Measurements from ENCODE around the gene UPF1. TPM values are rescaled to one million over a fixed set of nuclear protein-coding genes. Genes with fewer than 3 reads are reported as not detected.

UPF1 gene
- total RNA-seq = 10 to 100 TPM; 19.0 to 61.6 (median 28.9) TPM

- peak; percentile 80 to 94 (median 92) for ATAC-seq (replicated peaks in 6 of 8)
- 0 to 8% (median 0%) methylated on average over 3 to 17 of the region's 96 CpGs; no CpG with 5 or more reads in 7 of the 10 experiments for WGBS, 10 experiments
- in situ Hi-C loops (cut with MboI; ENCODE audit: low pct_unique_long_range_greater_than_20kb in 2 of 9, low sequenced_read_pairs in 9 of 9, unreplicated experiment in 9 of 9) = loop anchor here in 3 of 9 experiments (25.0 kb wide), 2 partner anchors 244 to 369 kb away; partner anchors contain the start of gene REX1BD (in 3 of the 3)
- Histone ChIP-seq H3K27ac (peak within 1 kb of the TSS; percentile 43 to 82), H3K4me1 (replicated peaks in 1 of 2) (peaks cover 12 to 16% of the 10 kb centered on the region in 2 donors), H3K4me3 (peak within 1 kb of the TSS; percentile 64 to 96 (median 82))
Measured at GRCh38 chr19:18831524-18832305, at the start of gene UPF1. UPF1 (plus strand) TSS chr19:18831959; CDS start chr19:18832210, 251 bp downstream.

- ATAC-seq (replicated peaks in 6 of 8) = no peak
- 47 to 100% (median 80%) methylated on average over 2 to 3 of the region's 22 CpGs; no CpG with 5 or more reads in 4 of the 10 experiments for WGBS, 10 experiments
- Histone ChIP-seq H3K4me3 (no peak overlapping the region), H3K27ac (no peak overlapping the region), H3K4me1 (replicated peaks in 1 of 2) (peaks cover 3 to 17% of the 10 kb centered on the region in 2 donors)
- in situ Hi-C loops (cut with MboI; ENCODE audit: low pct_unique_long_range_greater_than_20kb in 2 of 9, low sequenced_read_pairs in 9 of 9, unreplicated experiment in 9 of 9) = no loop called here
Measured at GRCh38 chr19:18782559-18783225, 49.1 kb upstream of the UPF1 start.

- Histone ChIP-seq H3K4me1 (replicated peaks in 1 of 2) (peaks cover 3 to 13% of the 10 kb centered on the region in 2 donors), H3K4me3 (no peak overlapping the region), H3K27ac (no peak overlapping the region)
- WGBS, 10 experiments = 45 to 86% (median 74%) methylated on average over 1 to 4 of the region's 19 CpGs; no CpG with 5 or more reads in 5 of the 10 experiments
- no peak for ATAC-seq (replicated peaks in 6 of 8)
- in situ Hi-C loops (cut with MboI; ENCODE audit: low pct_unique_long_range_greater_than_20kb in 2 of 9, low sequenced_read_pairs in 9 of 9, unreplicated experiment in 9 of 9) = no loop called here
Measured at GRCh38 chr19:18783958-18784785, 47.6 kb upstream of the UPF1 start.

- in situ Hi-C loops (cut with MboI; ENCODE audit: low pct_unique_long_range_greater_than_20kb in 2 of 9, low sequenced_read_pairs in 9 of 9, unreplicated experiment in 9 of 9) = no loop called here
- Histone ChIP-seq H3K4me1 (replicated peaks in 1 of 2) (peaks cover 3 to 13% of the 10 kb centered on the region in 2 donors), H3K4me3 (no peak overlapping the region), H3K27ac (no peak overlapping the region)
- no peak for ATAC-seq (replicated peaks in 6 of 8)
- WGBS, 10 experiments = 71 to 90% (median 85%) methylated on average over 2 to 5 of the region's 16 CpGs; no CpG with 5 or more reads in 4 of the 10 experiments
Measured at GRCh38 chr19:18784786-18785120, 47.0 kb upstream of the UPF1 start.

GRCh38 chr19:18785179-18786124 is 46.3 kb upstream of the UPF1 start:
- peaks cover 3 to 15% of the 10 kb centered on the region in 2 donors for H3K4me1 ChIP-seq (replicated peaks in 1 of 2)
- in situ Hi-C loops (cut with MboI; ENCODE audit: low pct_unique_long_range_greater_than_20kb in 2 of 9, low sequenced_read_pairs in 9 of 9, unreplicated experiment in 9 of 9) = no loop called here
- peak overlapping the region in 1 of 2 donors; percentile 25 for H3K27ac ChIP-seq
- peak; percentile 65 to 91 (median 84) for ATAC-seq (replicated peaks in 6 of 8)
- 0% methylated on average over 4 of the region's 65 CpGs; no CpG with 5 or more reads in 9 of the 10 experiments for WGBS, 10 experiments
- H3K4me3 ChIP-seq = peak overlapping the region in 3 of 5 donors; percentile 2 to 13 (median 2)

DNA sequence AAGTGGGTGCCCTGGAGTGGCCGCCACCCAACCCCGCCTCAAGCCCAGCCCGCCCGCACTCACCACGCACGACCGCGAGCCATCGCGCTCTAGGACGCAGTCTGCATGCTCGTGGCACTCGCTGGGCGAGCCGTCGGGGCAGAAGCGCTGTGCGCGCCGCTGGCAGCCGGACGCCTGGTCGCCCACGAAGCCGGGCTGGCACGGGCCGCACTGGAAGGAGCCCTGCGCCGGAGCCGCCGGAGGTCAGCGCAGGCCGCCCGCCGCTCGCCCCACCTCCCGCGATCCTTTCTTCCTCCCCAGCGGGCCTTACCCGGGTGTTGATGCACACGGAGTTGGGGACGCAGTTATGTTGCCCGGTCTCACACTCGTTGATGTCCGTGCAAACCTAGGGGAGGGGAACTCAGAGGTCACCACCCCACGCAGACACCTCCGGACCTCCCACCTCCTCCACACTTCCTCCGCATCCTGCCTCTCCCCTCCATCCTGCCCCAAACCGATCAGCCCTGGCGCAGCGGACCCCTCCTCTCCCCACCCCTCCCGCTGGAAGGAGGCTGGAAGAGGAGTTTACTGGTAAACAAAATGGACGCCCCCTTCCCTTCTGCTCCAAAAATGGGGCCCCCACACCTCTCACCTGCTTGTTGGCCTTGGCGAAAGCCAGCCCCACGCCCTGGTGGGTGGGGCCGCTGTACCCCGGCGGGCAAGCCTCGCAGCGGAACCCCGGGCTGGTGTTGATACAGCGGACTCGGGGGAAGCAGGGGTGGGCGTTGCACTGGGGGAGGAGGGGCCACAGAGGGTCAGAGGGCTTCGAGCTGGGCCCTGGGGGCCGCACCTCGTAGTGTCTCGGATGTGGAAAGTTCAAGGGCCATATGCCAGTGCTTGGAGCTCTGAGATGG is 43.0 kb upstream of the UPF1 start:
- WGBS, 10 experiments = 0% methylated on average over 8 of the region's 68 CpGs; no CpG with 5 or more reads in 9 of the 10 experiments
- ATAC-seq (replicated peaks in 6 of 8) = no peak
- H3K4me3 ChIP-seq = no peak overlapping the region
- H3K4me1 ChIP-seq (replicated peaks in 1 of 2) = peaks cover 3 to 18% of the 10 kb centered on the region in 2 donors
- in situ Hi-C loops (cut with MboI; ENCODE audit: low pct_unique_long_range_greater_than_20kb in 2 of 9, low sequenced_read_pairs in 9 of 9, unreplicated experiment in 9 of 9) = no loop called here
- H3K27ac ChIP-seq = no peak overlapping the region

- no peak for ATAC-seq (replicated peaks in 6 of 8)
- Histone ChIP-seq H3K4me3 (no peak overlapping the region), H3K27ac (no peak overlapping the region), H3K4me1 (replicated peaks in 1 of 2) (peaks cover 3 to 18% of the 10 kb centered on the region in 2 donors)
- in situ Hi-C loops (cut with MboI; ENCODE audit: low pct_unique_long_range_greater_than_20kb in 2 of 9, low sequenced_read_pairs in 9 of 9, unreplicated experiment in 9 of 9) = no loop called here
- no CpG with 5 or more reads among the region's 38 CpGs for whole genome bisulfite sequencing, 10 experiments
Measured at GRCh38 chr19:18789422-18789869, 42.3 kb upstream of the UPF1 start.

DNA sequence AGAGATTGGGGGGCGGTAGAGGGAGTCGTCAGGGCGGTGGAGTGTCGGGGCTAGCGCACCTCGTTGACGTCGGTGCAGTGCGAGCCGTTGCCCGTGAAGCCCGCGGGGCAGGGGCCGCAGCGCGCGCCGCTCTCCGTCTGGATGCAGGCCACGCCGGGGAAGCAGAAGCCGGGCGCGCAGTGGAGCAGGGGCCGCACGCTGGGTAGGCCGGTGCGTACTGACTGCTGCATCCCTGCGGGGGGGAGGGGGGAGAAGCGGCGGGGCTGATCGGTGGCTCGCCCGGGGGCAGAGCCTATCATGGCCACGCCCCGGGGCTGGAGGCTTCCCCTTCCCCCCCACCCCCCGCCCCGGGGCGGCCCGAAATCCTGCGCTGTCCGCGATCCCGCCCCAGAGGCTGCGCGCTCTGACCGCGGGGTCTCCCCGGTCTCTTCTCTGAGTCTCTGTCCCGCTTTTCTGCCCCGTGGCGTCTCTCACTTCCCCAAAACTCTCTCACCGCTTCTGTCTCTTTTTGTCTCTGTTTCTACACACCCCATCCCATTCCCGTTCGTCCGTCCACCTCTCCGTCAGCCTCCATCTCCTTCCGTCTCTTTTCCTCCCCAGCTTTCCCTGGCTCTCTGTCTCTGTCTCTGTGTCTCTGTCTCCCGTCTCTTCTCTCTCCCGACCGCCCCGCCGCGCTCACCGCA is 41.7 kb upstream of the UPF1 start:
- ATAC-seq (replicated peaks in 6 of 8) = peak in 6 of 8 experiments; percentile 5 to 44 (median 14)
- no peak overlapping the region for H3K4me3 ChIP-seq
- in situ Hi-C loops (cut with MboI; ENCODE audit: low pct_unique_long_range_greater_than_20kb in 2 of 9, low sequenced_read_pairs in 9 of 9, unreplicated experiment in 9 of 9) = no loop called here
- H3K4me1 ChIP-seq (replicated peaks in 1 of 2) = peaks cover 3 to 13% of the 10 kb centered on the region in 2 donors
- H3K27ac ChIP-seq = no peak overlapping the region
- WGBS, 10 experiments = 0 to 4% (median 2%) methylated on average over 2 to 10 of the region's 65 CpGs; no CpG with 5 or more reads in 5 of the 10 experiments

DNA sequence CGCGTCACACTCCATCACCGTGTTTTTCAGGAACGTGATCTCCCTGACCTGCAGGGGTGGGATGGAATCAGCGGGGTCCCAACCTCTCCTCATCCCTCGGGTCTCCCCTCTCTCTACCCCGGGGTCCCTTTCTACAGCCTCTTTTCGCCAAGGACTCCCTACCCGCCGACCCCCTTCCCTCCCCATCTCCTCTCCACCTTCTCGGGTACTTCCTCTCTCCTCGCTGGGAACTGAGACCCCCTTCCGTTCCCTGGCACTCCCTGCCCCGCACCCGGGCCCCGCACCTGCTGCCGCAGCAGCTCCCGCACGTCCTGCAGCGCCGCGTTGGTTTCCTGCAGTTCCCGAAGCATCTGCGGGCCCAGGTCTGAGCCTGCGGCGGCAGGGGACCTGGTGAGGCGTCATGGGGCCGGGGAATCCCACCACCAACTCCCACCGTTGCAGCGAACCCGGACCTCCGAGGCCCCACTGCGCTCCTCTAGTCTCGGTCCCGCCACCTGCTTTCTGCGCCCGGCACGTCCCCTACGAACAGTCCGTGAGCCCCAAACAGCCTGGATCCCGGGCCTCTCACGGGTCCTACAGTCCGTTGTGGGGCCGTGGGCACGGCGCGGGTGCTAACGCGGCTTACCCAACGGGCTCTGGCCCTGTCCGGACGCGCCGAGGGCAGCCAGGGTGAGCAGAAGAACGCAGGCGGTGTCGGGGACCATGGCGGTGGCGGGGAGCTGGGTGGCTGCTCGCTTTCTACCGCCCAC is 41.0 kb upstream of the UPF1 start, which contains the start of gene COMP:
Gene COMP (minus strand): TSS at position 740 of the 749 bp plus-strand sequence. CDS start 36 bp downstream, at position 704.
- peaks cover 0 to 12% of the 10 kb centered on the region in 2 donors for H3K4me1 ChIP-seq (replicated peaks in 1 of 2)
- in situ Hi-C loops (cut with MboI; ENCODE audit: low pct_unique_long_range_greater_than_20kb in 2 of 9, low sequenced_read_pairs in 9 of 9, unreplicated experiment in 9 of 9) = no loop called here
- 0 to 10% (median 0%) methylated on average over 1 to 12 of the region's 61 CpGs; no CpG with 5 or more reads in 3 of the 10 experiments for WGBS, 10 experiments
- ATAC-seq (replicated peaks in 6 of 8) = peak in 1 of 8 experiments; percentile 13
- no peak within 1 kb of the TSS for H3K27ac ChIP-seq
- no peak within 1 kb of the TSS for H3K4me3 ChIP-seq

GRCh38 chr19:18791315-18791678 is 40.5 kb upstream of the UPF1 start:
- in situ Hi-C loops (cut with MboI; ENCODE audit: low pct_unique_long_range_greater_than_20kb in 2 of 9, low sequenced_read_pairs in 9 of 9, unreplicated experiment in 9 of 9) = no loop called here
- Histone ChIP-seq H3K4me3 (no peak overlapping the region), H3K4me1 (replicated peaks in 1 of 2) (peaks cover 0 to 9% of the 10 kb centered on the region in 2 donors), H3K27ac (no peak overlapping the region)
- peak in 1 of 8 experiments; percentile 9 for ATAC-seq (replicated peaks in 6 of 8)
- WGBS, 10 experiments = 5 to 12% methylated on average over 4 to 8 of the region's 21 CpGs; no CpG with 5 or more reads in 8 of the 10 experiments

Measured in motor neuron (in vitro differentiated cells).